GM21515 (cell line): ENCODE data around the gene BCAR3.

Source experiments
- ATAC-seq: cut with Tn5 transposase; IDR thresholded peaks from one replicate; pipeline ENCODE4 v1.9.1; 2021; ENCODE audit not compliant: unreplicated experiment

Gene BCAR3

GRCh38 chr1:93617670-93618499 lies 63.8 kb downstream of the BCAR3 start:
- no peak for ATAC-seq

GRCh38 chr1:93616996-93617669 lies 64.5 kb downstream of the BCAR3 start:
- no peak for ATAC-seq

- ATAC-seq: no peak
Observed at GRCh38 chr1:93616221-93616995, 65.2 kb downstream of the BCAR3 start.

GRCh38 chr1:93615582-93616150 lies 66.0 kb downstream of the BCAR3 start:
- ATAC-seq: peak; percentile 75

GRCh38 chr1:93614986-93615581 lies 66.6 kb downstream of the BCAR3 start:
- ATAC-seq: peak; percentile 30

- ATAC-seq: no peak
Observed at GRCh38 chr1:93614541-93614940, 67.1 kb downstream of the BCAR3 start.

GRCh38 chr1:93613898-93614297 lies 67.7 kb downstream of the BCAR3 start:
- no peak for ATAC-seq

- ATAC-seq: no peak
Observed at GRCh38 chr1:93612510-93612909, 69.1 kb downstream of the BCAR3 start.

- ATAC-seq: no peak
Observed at GRCh38 chr1:93611668-93612067, 70.0 kb downstream of the BCAR3 start.

GRCh38 chr1:93609536-93609935 lies 72.1 kb downstream of the BCAR3 start:
- ATAC-seq: no peak

- peak; percentile 10 for ATAC-seq
Observed at GRCh38 chr1:93608187-93609109, 73.2 kb downstream of the BCAR3 start.

- peak; percentile 89 for ATAC-seq
Observed at GRCh38 chr1:93607814-93608186, 73.8 kb downstream of the BCAR3 start.

- no peak for ATAC-seq
Observed at GRCh38 chr1:93605812-93606512, 75.7 kb downstream of the BCAR3 start.

- no peak for ATAC-seq
Observed at GRCh38 chr1:93605026-93605568, 76.5 kb downstream of the BCAR3 start.

- ATAC-seq: no peak
Observed at GRCh38 chr1:93604411-93604810, 77.2 kb downstream of the BCAR3 start.

- no peak for ATAC-seq
Observed at GRCh38 chr1:93603601-93604000, 78.0 kb downstream of the BCAR3 start.

GRCh38 chr1:93603106-93603505 lies 78.5 kb downstream of the BCAR3 start:
- ATAC-seq: no peak

GRCh38 chr1:93602101-93602500 lies 79.5 kb downstream of the BCAR3 start:
- ATAC-seq: no peak

GRCh38 chr1:93601686-93602085 lies 80.0 kb downstream of the BCAR3 start:
- no peak for ATAC-seq
